ENCODE data around the gene CTNND2.

- TF ChIP-seq ZNF384 (IDR thresholded peaks at IDR 0.05) (no peak), LEF1 (IDR thresholded peaks at IDR 0.05; ENCODE audit: borderline replicate concordance) (no peak), BHLHE40 (IDR thresholded peaks at IDR 0.05; ENCODE audit: borderline replicate concordance) (no peak), HDGF (IDR thresholded peaks at IDR 0.05; ENCODE audit: borderline replicate concordance) (no peak), FOXK2 (IDR thresholded peaks at IDR 0.05) (no peak), SP1 (IDR thresholded peaks at IDR 0.05) (no peak), TARDBP (IDR thresholded peaks at IDR 0.05) (no peak), SUZ12 (IDR thresholded peaks at IDR 0.05) (no peak), FOXM1 (IDR thresholded peaks at IDR 0.05; ENCODE audit: borderline replicate concordance) (no peak), CTBP1 (IDR thresholded peaks at IDR 0.05; ENCODE audit: borderline replicate concordance) (no peak)
These were observed 247.3 kb downstream of the CTNND2 start for GRCh38 chr5:11656916-11657315.

All from HEK293T (cell line).